ES-I3 (cell line): Measurements from ENCODE around the gene CADM2.

Experiments used
- H3K36me3 ChIP-seq: 2 replicates; pipeline ENCODE4 v1.6.1; 2013; ENCODE audit warnings: mild to moderate bottlenecking, low read length, control low read depth, moderate library complexity; ENCODE audit not compliant: insufficient read depth
- H3K4me1 ChIP-seq: 2 replicates; pipeline ENCODE4 v1.6.1; 2013; ENCODE audit warnings: mild to moderate bottlenecking, control low read depth, low read length; ENCODE audit not compliant: insufficient read depth
- H3K9ac ChIP-seq: 2 replicates; pipeline ENCODE4 v1.6.1; 2013; ENCODE audit warnings: low read depth, mild to moderate bottlenecking, low read length, moderate library complexity
- H3K9me3 ChIP-seq: 2 replicates; pipeline ENCODE4 v1.6.1; 2013; ENCODE audit warnings: mild to moderate bottlenecking, low read length, moderate library complexity; ENCODE audit not compliant: control insufficient read depth, insufficient read depth

CADM2 gene

DNA sequence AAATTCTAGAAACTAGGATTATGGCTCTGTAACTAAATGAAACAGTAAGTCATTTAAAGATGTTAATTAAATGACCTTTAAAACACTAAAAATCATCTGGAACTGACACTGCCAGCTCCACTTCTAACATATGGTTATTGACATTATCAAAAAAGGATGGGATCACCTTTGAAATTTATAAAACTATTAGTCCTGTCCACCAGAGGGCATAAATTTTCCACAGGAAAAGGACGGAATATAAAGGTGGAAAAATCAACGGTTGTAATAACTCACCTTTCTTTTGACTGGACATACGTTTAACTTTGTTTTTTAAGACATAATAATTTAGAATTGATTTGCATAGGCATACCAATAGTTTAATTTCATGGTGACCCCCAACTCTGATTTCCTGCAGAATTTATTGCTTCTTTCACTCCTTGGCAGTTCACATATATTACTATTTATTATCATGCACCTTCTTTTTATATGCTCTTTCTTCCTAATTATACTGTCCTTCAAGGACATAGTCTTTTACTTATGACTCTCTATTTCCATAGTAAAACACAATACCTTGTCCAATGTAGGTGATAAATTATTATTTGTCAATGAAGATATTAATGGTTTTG is 345.7 kb downstream of the CADM2 start:
- Histone ChIP-seq H3K36me3 (no peaks in the 10 kb centered on the region), H3K4me1 (no peaks in the 10 kb centered on the region), H3K9ac (no peak overlapping the region), H3K9me3 (no peaks in the 10 kb centered on the region)

DNA sequence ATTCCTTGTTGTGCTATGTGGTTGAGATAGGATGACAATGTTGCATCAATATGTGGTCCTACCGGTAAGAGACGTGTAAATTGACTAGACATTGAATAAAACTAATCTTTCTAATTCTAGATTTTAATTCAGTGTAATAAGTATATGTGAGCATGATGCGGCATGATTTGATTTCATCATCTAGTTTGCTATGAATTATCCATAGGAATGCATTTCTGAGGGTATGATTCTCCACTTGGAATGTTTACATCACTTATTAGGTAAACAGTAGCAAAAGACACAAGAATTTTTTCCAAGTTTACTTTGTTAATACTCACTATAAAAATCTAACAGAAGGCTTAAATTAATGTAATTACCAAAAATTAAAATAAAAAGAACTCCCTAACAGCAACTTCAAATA is 353.5 kb downstream of the CADM2 start:
- H3K9me3 ChIP-seq, result 0 out of 2 replicates have a peak, but pooled peaks cover 3% of the 10 kb centered on the region
- H3K36me3 ChIP-seq, result no peaks in the 10 kb centered on the region
- no peak overlapping the region for H3K9ac ChIP-seq
- no peaks in the 10 kb centered on the region for H3K4me1 ChIP-seq

- Histone ChIP-seq H3K9me3 (0 out of 2 replicates have a peak, but pooled peaks cover 3% of the 10 kb centered on the region), H3K36me3 (no peaks in the 10 kb centered on the region), H3K4me1 (no peaks in the 10 kb centered on the region), H3K9ac (no peak overlapping the region)
Measured at GRCh38 chr3:85313380-85313779, 354.6 kb downstream of the CADM2 start.

DNA sequence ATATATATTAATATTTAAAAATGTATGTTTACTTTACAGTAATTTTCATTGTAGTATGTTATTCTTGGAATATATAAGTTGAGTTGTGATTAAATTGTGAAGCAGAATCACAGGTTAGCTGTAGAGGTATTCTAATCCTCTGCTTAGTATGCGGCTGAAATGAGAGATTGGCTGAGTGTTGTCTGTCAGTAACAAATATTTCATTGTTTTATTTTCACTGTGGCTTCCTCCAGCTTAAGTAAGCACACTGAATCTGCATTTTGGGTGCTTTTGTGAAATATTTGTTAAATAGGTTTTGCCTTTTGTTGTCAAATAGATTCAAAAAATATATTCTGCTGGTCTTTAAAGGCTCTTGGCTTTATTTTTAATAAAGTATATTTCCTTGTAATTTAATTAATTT is 357.5 kb downstream of the CADM2 start:
- Histone ChIP-seq H3K9ac (no peak overlapping the region), H3K9me3 (0 out of 2 replicates have a peak, but pooled peaks cover 3% of the 10 kb centered on the region), H3K4me1 (no peaks in the 10 kb centered on the region), H3K36me3 (no peaks in the 10 kb centered on the region)

- H3K9me3 ChIP-seq, result 0 out of 2 replicates have a peak, but pooled peaks cover 3% of the 10 kb centered on the region
- no peaks in the 10 kb centered on the region for H3K36me3 ChIP-seq
- no peak overlapping the region for H3K9ac ChIP-seq
- H3K4me1 ChIP-seq, result no peaks in the 10 kb centered on the region
Measured at GRCh38 chr3:85321892-85322291, 363.1 kb downstream of the CADM2 start.

GRCh38 chr3:85330071-85330470 is 371.3 kb downstream of the CADM2 start:
- no peak overlapping the region for H3K9ac ChIP-seq
- no peaks in the 10 kb centered on the region for H3K36me3 ChIP-seq

GRCh38 chr3:85337895-85338294 is 379.1 kb downstream of the CADM2 start:
- Histone ChIP-seq H3K4me1 (no peaks in the 10 kb centered on the region), H3K9ac (no peak overlapping the region), H3K36me3 (no peaks in the 10 kb centered on the region), H3K9me3 (no peaks in the 10 kb centered on the region)

More at GRCh38 chr3:85330071-85330470, 371.3 kb downstream of the CADM2 start:
- Histone ChIP-seq H3K9me3 (no peaks in the 10 kb centered on the region), H3K4me1 (no peaks in the 10 kb centered on the region)

GRCh38 chr3:85342915-85343314 is 384.1 kb downstream of the CADM2 start:
- Histone ChIP-seq H3K4me1 (no peaks in the 10 kb centered on the region), H3K36me3 (no peaks in the 10 kb centered on the region), H3K9ac (no peak overlapping the region), H3K9me3 (no peaks in the 10 kb centered on the region)

DNA sequence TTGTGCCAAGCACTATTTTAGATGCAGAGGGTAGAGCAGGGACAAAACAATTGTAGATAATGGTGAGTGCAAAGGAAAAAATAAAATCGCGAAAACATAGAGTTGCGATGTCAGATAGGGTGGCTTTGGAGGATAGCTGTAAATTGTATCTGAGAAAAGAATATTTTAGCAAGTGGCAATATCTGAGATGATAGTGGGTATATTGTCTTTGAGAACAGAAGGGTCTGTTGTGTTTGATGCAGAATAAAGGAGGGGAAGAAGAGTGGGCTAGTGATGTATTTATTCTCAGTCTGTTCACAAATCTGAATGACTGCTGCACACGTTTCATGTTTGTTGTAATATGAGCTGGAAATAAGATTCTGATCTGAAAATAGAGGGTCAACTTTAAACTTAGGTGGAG is 396.8 kb downstream of the CADM2 start:
- Histone ChIP-seq H3K4me1 (no peaks in the 10 kb centered on the region), H3K9me3 (no peaks in the 10 kb centered on the region), H3K36me3 (no peaks in the 10 kb centered on the region), H3K9ac (no peak overlapping the region)

GRCh38 chr3:85360742-85361387 is 402.1 kb downstream of the CADM2 start:
- Histone ChIP-seq H3K9me3 (no peaks in the 10 kb centered on the region), H3K9ac (no peak overlapping the region), H3K36me3 (no peaks in the 10 kb centered on the region), H3K4me1 (no peaks in the 10 kb centered on the region)

DNA sequence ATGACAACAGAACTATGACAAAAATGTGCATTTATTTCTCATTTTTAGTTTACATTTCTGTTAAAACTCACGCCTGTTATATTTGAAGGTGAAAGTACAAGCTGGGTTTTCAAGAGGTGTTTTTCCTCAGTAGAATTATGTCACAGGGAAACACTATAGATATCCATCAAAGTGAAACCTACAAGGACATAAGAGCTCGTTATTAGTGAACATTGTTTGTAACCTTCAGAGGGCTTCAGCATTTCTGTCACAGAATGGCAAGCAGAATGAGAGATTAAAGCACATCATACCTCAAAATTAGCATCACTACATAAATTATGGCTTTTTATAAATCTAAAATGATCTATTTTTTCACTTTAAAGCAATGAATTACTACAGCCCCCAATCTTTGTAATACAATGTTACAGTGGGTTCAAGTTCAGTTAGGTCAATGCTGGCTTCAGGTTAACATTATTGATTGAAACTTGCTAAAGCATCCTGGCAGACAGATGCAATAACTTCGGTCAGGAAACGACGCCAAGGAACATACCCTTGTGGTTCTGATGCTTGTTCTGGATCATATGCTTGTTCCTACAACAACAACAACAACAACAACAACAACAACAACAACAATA is 405.6 kb downstream of the CADM2 start:
- Histone ChIP-seq H3K4me1 (no peaks in the 10 kb centered on the region), H3K9me3 (no peaks in the 10 kb centered on the region), H3K36me3 (no peaks in the 10 kb centered on the region), H3K9ac (no peak overlapping the region)

DNA sequence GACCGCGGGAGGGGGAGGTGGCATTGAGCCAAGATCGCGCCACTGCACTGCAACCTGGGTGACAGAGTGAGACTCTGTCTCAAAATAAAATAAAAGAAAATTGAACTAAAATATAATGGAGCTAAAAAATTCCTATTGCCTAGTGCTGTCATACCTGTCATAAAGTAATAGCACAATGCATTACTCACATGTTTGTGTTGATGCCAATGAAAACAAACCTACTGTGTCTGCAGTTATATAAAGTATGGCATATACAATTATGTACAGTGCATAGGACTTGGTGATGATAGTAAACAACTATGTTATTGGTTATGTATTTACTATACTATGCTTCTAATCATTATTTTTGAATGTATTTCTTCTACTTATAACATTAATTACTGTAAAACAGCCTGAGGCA is 411.6 kb downstream of the CADM2 start:
- Histone ChIP-seq H3K9ac (no peak overlapping the region), H3K36me3 (no peaks in the 10 kb centered on the region), H3K9me3 (no peaks in the 10 kb centered on the region), H3K4me1 (no peaks in the 10 kb centered on the region)

GRCh38 chr3:85376131-85376530 is 417.3 kb downstream of the CADM2 start:
- H3K9ac ChIP-seq, result no peak overlapping the region
- H3K9me3 ChIP-seq, result no peaks in the 10 kb centered on the region
- no peaks in the 10 kb centered on the region for H3K36me3 ChIP-seq
- no peaks in the 10 kb centered on the region for H3K4me1 ChIP-seq

DNA sequence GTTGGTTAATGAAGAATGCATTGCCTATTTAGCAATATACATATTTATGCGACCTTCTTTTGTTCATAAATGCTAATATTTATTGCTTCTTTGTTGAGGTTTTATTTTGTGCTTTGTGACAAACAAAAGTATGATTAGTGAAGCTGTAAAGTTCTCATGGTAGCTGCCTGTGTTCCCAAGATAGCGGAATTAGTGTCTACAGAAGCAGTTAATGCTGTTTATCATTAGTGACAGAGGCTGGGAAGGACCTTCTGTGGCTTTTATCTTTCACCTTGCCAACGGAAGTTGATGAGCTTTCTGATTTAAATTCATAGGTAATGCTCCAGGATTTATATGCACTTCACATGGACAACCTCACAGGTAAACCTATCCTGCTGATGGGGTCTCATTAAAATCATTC is 418.3 kb downstream of the CADM2 start:
- Histone ChIP-seq H3K9ac (no peak overlapping the region), H3K9me3 (no peaks in the 10 kb centered on the region), H3K4me1 (no peaks in the 10 kb centered on the region), H3K36me3 (no peaks in the 10 kb centered on the region)

GRCh38 chr3:85384372-85384771 is 425.6 kb downstream of the CADM2 start:
- no peaks in the 10 kb centered on the region for H3K4me1 ChIP-seq
- H3K36me3 ChIP-seq, result no peaks in the 10 kb centered on the region
- no peaks in the 10 kb centered on the region for H3K9me3 ChIP-seq
- no peak overlapping the region for H3K9ac ChIP-seq
